ENCODE measurements around the gene STAC.

GRCh38 chr3:36595511-36595910 lies 215.2 kb downstream of the STAC start:
- TF ChIP-seq EZH2 (IDR thresholded peaks at IDR 0.05; ENCODE audit: borderline replicate concordance, low read depth, low read length, severe bottlenecking) (no peak), CTCF (IDR thresholded peaks at IDR 0.05; ENCODE audit: extremely low read depth in 1 of 2, insufficient read depth in 1 of 2, low read depth in 1 of 2, low read length in 2 of 2) (no peak), POLR2A (IDR thresholded peaks at IDR 0.05; ENCODE audit: low read depth, low read length) (no peak), POLR2AphosphoS5 (IDR thresholded peaks at IDR 0.05; ENCODE audit: insufficient read depth, low read depth, low read length) (no peak), FOS (IDR thresholded peaks at IDR 0.05; ENCODE audit: borderline replicate concordance, insufficient read depth, low read length) (no peak)
- TF ChIP-seq, protein P1, sequence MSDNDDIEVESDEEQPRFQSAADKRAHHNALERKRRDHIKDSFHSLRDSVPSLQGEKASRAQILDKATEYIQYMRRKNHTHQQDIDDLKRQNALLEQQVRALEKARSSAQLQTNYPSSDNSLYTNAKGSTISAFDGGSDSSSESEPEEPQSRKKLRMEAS (IDR thresholded peaks at IDR 0.05; ENCODE audit: insufficient read depth, insufficient read length) = no peak

All from endothelial cell of umbilical vein (primary cell).